ENCODE data around the gene IGFLR1. TPM values are rescaled to one million over a fixed set of nuclear protein-coding genes. Genes with fewer than 3 reads are reported as not detected.

The IGFLR1 gene
- total and polyA plus RNA-seq, 9 of the 15 experiments (the other 6 are each of a cell fraction or from before 2014, with no cell fraction given), result 1.0 to 14.3 (median 4.6) TPM

DNA sequence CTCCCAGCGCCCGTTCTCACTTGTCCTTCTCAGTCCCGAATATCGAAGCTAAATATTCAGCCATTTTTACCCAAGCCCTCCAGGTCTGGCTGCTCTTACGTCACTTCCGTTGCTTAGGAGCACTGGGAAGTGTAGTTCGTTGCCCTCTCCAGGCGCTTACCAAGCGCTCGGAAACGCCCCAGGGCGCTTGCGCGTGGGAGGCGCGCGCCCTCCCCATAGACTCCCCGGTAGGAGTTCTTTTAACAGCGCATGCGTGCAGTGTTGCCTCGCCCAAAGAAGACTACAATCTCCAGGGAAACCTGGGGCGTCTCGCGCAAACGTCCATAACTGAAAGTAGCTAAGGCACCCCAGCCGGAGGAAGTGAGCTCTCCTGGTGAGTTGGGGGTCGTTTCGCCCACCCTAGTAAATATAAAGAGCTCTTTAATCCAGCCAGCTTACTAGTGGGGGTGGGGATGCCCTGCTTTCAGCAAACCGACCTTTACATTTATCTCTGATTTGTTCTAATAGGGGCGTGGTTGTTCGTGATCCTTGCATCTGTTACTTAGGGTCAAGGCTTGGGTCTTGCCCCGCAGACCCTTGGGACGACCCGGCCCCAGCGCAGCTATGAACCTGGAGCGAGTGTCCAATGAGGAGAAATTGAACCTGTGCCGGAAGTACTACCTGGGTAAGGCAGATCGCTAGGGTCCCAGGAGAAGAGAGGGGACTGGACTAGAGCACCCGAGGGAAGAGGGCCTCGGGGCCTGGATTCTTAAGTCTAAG lies 3.3 kb upstream of the IGFLR1 start, which contains the start of the genes PSENEN and U2AF1L4 (continued):
- no peak for TF ChIP-seq TOE1 (IDR thresholded peaks at IDR 0.05; ENCODE audit: borderline replicate concordance)
- no peak for TF ChIP-seq TOE1 (CRISPR knock-in tag; IDR thresholded peaks at IDR 0.05; ENCODE audit: borderline replicate concordance, low read depth)
- no peak for TF ChIP-seq ZNF589 (CRISPR knock-in tag; IDR thresholded peaks at IDR 0.05; ENCODE audit: low read depth)
- TF ChIP-seq, protein P1, sequence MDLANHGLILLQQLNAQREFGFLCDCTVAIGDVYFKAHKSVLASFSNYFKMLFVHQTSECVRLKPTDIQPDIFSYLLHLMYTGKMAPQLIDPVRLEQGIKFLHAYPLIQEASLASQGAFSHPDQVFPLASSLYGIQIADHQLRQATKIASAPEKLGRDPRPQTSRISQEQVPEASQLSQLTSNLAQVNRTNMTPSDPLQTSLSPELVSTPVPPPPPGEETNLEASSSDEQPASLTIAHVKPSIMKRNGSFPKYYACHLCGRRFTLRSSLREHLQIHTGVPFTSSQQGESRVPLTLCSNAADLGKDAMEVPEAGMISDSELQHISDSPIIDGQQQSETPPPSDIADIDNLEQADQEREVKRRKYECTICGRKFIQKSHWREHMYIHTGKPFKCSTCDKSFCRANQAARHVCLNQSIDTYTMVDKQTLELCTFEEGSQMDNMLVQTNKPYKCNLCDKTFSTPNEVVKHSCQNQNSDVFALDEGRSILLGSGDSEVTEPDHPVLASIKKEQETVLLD (IDR thresholded peaks at IDR 0.05), result peak; percentile 94
- no peak for TF ChIP-seq ZNF124 (CRISPR knock-in tag; IDR thresholded peaks at IDR 0.05)
- TF ChIP-seq ATF7 (IDR thresholded peaks at IDR 0.05), result peak; percentile 92
- TF ChIP-seq NELFE (IDR thresholded peaks at IDR 0.05; ENCODE audit: insufficient read depth, insufficient read length), result no peak
- TF ChIP-seq, protein P2, sequence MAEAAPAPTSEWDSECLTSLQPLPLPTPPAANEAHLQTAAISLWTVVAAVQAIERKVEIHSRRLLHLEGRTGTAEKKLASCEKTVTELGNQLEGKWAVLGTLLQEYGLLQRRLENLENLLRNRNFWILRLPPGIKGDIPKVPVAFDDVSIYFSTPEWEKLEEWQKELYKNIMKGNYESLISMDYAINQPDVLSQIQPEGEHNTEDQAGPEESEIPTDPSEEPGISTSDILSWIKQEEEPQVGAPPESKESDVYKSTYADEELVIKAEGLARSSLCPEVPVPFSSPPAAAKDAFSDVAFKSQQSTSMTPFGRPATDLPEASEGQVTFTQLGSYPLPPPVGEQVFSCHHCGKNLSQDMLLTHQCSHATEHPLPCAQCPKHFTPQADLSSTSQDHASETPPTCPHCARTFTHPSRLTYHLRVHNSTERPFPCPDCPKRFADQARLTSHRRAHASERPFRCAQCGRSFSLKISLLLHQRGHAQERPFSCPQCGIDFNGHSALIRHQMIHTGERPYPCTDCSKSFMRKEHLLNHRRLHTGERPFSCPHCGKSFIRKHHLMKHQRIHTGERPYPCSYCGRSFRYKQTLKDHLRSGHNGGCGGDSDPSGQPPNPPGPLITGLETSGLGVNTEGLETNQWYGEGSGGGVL (CRISPR knock-in tag; IDR thresholded peaks at IDR 0.05), result no peak
- TF ChIP-seq, protein P3, sequence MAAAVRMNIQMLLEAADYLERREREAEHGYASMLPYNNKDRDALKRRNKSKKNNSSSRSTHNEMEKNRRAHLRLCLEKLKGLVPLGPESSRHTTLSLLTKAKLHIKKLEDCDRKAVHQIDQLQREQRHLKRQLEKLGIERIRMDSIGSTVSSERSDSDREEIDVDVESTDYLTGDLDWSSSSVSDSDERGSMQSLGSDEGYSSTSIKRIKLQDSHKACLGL (CRISPR knock-in tag; IDR thresholded peaks at IDR 0.05; ENCODE audit: borderline replicate concordance, poor library complexity, severe bottlenecking), result no peak
- no peak for TF ChIP-seq RBM34 (IDR thresholded peaks at IDR 0.05; ENCODE audit: borderline replicate concordance, insufficient read depth, low read length)
- TF ChIP-seq C11orf30 (IDR thresholded peaks at IDR 0.05; ENCODE audit: low read depth), result peak; percentile 71
- peak; percentile 43 for TF ChIP-seq TAF1 (IDR thresholded peaks at IDR 0.05; ENCODE audit: control insufficient read depth, extremely low read depth, insufficient read depth, low read length, severe bottlenecking)
- no peak for TF ChIP-seq EP300 (IDR thresholded peaks at IDR 0.05; ENCODE audit: low read length)
- TF ChIP-seq ZNF408 (CRISPR knock-in tag; IDR thresholded peaks at IDR 0.05; ENCODE audit: low read depth), result no peak
- TF ChIP-seq ZNF311 (CRISPR knock-in tag; IDR thresholded peaks at IDR 0.05), result no peak
- TF ChIP-seq ZC3H4 (CRISPR knock-in tag; IDR thresholded peaks at IDR 0.05; ENCODE audit: borderline replicate concordance), result no peak
- no peak for TF ChIP-seq CHD1 (IDR thresholded peaks at IDR 0.05; ENCODE audit: low read length)
- TF ChIP-seq HLTF (IDR thresholded peaks at IDR 0.05), result no peak
- TF ChIP-seq, protein P4, sequence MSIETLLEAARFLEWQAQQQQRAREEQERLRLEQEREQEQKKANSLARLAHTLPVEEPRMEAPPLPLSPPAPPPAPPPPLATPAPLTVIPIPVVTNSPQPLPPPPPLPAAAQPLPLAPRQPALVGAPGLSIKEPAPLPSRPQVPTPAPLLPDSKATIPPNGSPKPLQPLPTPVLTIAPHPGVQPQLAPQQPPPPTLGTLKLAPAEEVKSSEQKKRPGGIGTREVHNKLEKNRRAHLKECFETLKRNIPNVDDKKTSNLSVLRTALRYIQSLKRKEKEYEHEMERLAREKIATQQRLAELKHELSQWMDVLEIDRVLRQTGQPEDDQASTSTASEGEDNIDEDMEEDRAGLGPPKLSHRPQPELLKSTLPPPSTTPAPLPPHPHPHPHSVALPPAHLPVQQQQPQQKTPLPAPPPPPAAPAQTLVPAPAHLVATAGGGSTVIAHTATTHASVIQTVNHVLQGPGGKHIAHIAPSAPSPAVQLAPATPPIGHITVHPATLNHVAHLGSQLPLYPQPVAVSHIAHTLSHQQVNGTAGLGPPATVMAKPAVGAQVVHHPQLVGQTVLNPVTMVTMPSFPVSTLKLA (conservative IDR thresholded peaks at IDR 0.05), result peak in 1 of 2 experiments; percentile 20; a peak in 3 of 4 replicates
- TF ChIP-seq SIRT6 (IDR thresholded peaks at IDR 0.05; ENCODE audit: low read depth, low read length), result no peak
